GM19467 (cell line): Measurements from ENCODE around the gene KRTAP10-2.

ENCODE experiments used
- ATAC-seq: cut with Tn5 transposase; IDR thresholded peaks from one replicate; pipeline ENCODE4 v1.9.1; 2021; ENCODE audit warnings: mild to moderate bottlenecking, moderate library complexity; ENCODE audit not compliant: unreplicated experiment

The KRTAP10-2 gene

DNA sequence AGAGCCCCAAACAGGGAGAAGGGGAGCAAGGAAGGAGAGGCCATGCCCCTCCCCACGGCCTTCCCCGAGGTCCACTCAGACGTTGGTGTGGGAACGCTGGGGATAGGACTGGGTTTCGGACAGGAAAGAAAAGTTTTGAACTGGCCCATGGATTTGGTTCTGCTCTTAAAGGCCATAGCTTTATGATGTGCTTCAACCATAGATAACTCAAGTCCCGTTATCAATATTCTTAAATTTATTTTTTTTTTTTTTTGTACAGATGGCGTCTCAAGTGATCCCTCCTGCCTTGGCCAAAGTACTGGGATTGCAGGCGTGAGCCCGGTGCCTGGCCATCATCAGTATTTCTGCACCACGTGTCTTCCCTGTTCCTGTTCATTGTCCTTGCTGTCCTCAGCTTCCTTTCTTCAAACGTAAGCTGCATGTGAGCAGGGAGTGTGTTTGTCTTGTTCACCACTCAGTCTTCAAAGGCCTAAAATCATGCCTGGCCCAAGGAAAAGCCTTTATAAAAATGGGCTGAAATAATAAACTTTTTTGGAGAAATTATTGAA lies 10.5 kb downstream of the KRTAP10-2 start:
- ATAC-seq = no peak

DNA sequence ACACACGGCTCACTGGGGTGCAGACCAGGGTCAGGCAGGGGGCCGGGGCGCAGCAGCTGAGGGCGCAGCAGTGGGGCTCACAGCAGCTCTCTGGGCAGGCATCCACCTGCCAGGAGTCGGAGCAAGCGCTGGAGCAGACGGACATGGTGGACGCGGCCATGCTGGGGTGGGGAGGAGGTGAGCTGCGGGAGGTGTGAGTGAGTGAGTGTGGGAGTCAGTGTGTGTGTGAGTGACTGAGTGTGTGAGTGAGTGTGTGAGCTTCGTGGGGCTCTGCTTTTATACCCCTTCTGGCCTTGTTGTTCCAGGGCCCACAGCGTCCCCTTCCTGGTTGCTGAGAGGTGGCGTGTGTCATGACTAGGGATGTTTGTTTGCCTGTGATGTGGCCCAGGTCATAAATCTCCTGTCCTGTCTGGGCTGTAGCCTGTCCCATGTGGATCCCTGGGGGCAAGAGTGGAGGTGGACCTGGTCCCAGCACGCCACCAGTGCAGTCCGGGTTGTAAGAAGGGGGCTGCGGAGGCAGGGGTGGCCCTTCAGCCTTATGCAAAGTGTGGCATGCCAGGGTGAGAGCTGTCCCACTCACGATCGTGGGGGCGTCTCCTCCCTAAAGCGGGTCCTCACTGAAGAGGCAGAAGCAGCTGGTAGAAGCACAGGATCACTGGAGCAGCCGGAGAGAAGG lies 11.2 kb downstream of the KRTAP10-2 start, which contains the start of gene KRTAP10-1:
Gene KRTAP10-1 (minus strand): TSS at position 205 of the 676 bp plus-strand sequence. CDS start 45 bp downstream, at position 160.
- no peak for ATAC-seq

DNA sequence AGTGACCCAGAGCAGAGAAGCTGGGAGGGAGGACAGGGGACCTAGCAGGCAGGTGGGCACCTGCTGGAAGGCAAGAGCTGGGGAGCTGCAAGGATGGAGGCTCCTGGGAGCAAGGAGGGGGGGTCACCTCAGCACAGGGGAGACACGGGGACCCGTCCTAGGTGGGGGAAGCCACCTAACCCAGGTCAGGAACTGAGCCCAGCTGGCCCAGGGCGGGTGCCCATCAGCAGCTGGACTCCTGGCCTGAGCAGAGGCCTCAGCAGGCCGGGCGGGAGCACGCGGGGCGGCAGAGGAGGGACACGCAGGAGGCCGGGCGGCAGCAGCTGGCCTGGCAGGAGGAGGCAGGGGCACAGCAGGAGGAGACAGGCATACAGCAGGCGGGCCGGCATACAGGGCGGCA lies 12.3 kb downstream of the KRTAP10-2 start:
- ATAC-seq = no peak

DNA sequence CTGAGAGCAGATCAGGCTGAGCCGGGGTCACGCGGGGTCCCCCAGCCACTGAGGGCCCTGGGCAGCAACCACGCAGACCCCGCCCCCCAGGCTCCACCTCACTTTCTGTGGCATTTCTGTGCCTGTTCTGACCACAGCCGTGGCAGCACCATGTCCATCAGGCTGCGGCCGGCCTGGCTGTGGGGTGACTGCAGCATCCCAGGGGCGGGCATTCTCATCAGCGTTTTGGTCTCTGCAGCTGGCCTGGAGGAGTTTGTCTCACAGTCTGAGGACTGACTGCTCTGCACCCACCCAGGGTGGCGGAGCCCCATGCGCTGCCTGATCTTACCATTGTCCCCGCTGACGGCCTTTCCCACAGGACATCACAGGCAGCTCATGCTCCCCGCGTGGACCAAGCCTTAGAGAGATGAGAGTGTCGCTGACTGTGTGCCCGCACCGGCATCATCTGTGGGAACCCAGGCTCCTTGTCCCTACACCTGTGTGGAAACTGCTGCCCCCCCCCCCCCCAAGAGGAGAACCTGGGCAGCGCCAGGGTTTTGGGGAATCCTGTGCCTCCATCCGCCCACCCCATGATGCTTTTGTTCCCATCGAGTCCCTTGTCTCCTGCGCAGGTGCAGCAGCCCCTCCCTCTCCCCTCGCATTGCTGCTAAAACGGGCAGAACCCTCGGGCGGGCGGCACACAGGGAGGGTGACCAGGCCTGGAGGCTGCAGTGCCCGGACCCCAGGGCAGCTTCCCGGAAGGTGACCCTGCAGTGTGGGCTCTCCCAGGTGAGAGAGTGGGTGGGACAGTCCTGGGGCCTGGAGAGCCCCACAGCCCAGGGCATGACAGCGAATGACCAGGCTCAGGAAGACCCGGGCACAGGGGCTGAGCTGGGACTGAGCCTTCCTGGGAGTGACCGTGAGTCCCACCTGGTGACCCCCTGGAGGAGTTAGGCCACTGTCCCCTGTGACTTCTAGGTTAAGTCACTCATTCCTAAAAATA lies 13.1 kb downstream of the KRTAP10-2 start:
- no peak for ATAC-seq

DNA sequence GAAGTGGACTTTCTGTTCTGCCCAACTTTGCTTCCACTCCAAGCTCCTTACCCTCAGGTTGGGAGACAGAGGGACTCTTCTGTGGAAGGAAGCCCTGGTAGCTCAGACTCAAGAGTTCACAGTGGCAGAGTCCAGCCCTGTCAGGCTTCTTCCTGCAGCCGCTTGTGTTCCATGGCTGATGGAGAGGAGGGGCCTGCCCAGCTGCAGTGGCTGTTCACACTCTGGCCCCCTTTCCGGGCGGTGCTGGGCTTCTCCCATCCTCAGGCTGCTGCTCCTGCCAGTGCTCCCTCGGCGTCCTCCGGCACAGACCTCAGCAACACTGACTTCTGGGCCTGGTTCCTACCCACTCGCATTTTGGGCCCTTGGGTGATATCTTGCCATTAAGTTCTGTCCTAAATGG lies 15.3 kb downstream of the KRTAP10-2 start:
- ATAC-seq = no peak

DNA sequence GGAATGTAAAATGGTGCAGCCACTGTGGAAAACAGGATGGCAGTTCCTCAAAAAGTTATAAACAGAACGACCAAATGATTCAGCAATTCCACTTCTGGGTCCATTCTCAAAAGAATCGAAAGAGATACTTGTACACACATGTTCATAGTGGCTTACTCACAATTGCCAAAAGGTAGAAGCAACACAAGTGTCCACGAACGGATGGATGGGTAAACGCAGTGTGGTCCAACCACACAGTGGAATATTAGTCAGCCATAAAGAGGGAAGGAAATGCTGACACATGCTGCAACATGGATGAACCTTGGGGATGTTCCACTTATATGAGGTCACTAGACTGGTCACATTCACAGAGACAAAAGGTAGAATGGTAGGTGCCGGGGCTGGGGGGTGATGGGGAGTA lies 16.6 kb downstream of the KRTAP10-2 start:
- ATAC-seq = no peak

DNA sequence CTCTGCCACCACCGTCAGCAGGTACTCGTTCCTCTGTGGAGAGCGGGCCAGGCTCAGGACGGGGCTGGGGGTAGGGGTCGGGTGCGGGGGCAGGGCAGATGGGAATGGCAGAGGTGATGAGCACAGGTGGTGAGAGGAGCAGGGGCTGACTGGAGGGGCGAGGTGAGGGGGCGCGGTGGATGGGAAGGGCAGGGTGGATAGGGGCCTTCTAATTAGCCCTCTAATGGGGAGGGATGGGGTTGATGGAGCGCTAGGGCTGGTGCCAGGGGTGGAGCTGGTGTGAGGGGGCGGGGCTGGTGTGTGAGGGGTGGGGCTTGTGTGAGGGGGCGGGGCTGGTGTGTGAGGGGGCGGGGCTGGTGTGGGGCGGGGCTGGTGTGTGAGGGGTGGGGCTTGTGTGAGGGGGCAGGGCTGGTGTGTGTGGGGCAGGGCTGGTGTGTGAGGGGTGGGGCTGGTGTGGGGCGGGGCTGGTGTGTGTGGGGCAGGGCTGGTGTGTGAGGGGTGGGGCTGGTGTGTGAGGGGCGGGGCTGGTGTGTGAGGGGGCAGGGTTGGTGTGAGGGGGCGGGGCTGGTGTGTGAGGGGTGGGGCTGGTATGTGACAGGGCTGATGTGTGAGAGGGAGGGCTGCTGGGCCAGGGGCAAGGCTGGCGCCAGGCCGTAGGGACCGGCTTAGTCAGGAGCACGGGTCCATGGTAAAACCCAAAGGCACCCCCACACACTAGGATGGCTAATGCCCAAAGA lies 17.2 kb downstream of the KRTAP10-2 start:
- ATAC-seq = no peak

DNA sequence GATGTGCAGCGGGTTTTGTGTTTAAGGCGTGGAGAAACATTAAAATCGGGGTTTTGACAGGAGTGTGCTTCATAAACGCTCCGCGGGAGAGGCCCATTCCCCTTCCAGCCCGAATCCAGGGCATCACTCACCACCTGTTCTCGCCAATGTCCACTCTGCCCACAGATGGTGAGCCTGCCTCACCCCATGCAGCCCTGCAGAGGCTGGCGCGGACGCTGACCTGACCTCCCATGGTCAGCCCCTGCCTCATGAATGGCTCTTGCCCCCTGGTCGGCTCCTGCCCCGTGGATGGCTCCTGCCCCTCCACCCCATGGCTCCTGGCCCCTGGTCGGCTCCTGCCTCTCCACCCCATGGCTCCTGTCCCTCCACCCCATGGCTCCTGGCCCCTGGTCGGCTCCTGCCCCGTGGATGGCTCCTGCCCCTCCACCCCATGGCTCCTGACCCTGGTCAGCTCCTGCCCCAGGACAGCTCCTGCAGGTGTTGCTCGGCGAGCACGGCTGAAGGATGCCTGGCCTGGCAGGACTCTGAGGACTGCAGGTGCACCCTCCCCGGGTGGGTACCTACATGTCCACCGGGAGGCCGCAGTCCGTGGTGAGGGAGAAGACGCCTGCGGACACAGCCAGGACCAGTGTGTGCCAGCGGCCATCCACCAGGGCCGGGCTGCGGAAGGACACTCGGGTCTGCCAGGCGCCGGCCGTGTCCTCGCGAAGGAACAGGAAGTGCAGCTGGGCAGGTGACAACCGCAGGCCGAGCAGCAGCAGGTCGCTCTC lies 18.0 kb downstream of the KRTAP10-2 start:
- no peak for ATAC-seq

DNA sequence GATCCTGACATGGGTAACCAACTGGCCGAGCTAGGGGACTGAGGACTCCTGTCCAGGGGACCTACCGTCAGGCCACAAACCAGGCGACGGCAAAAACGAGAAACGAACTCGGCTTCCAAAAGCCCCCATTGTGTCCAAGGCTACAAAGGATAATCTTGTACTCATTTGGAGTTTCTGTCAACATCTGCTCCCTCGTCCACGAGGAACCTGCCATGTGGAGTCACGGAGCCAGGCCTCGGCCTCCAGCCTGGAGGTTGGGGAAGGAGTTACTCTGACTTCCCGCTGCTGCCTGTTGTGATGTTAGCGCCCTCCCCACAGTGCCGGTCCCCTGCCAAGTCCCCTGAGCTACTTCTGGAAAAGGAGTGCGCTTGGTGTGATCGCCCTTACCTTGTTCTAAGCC lies 18.6 kb downstream of the KRTAP10-2 start:
- ATAC-seq = no peak

DNA sequence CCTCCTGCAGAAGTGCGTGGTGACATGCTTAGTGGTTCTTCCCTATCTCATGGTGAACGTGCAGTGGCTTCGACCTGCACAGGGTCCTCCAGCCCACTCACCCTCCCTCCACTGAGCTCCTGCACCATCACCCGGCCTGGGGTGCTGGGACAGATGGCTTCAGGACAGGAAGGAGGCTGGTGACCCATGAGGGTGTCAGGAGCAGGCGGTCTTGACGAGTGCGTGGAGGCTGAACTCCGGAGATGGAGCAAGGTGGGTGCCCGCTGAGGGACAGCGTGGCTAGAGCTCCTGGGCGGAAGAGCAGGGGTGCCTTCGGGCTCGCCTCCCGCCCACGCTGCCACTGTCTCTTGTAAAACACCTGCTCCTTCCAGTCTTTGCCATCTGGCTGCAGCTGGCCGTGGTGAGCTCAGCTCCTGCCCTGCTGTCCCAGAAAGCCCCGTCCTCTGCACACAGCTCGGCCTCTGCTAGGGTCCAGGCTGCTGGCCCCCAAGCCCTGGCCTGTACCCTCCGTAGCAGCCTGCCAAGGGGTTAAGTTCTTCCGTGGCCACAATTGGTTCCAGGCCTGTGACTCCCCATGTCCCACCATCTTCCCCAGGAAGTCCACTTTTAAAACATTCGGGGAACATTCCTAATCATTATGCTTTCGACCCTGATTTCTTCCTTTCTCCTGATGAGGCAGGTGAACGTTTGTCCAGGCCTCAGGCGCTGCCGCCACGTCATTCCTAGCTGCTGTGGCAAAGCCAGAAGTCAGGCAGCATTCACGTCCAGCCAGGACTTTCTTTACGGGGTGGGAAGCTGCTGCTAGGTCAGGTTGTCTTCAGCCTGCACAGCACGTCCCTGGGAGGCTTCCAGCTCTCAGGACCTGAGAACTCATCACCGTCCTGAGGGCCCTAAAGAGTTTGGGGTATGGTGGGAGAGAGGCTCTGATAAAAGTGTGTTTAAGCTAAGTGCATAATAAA lies 19.4 kb downstream of the KRTAP10-2 start:
- no peak for ATAC-seq

DNA sequence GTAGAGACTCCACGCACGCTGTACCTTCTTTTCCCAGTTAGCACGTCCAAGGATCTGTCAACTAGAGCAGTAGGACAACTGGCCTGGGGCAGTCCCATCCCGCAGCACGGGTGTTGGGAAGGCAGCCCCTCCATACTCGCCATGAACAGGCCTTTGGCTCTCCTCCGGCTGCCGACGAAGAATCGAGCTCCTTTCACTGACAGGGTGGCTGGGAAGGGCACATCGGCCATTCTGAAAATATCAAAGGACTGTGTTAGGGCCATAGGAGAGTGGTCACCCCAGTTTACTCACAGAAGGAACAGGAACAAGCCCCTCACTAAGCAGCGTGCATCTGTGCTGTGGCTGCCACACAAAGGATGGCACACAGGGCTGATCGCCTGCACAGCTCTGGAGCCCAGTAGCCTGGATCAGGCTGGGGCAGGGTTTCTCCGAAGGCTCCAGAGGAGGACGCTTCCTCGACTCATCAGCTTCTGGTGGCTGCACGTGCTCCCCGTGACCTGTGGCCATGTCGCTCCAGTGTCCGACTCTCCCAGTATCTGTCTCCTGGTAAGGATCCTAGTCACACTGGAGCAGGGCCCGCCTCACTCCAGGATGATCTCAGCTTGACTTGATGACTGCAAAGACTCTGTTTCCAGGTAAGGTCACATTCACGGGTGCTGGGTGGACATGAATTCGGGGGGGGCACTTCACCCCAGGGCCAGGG lies 20.3 kb downstream of the KRTAP10-2 start:
- no peak for ATAC-seq

DNA sequence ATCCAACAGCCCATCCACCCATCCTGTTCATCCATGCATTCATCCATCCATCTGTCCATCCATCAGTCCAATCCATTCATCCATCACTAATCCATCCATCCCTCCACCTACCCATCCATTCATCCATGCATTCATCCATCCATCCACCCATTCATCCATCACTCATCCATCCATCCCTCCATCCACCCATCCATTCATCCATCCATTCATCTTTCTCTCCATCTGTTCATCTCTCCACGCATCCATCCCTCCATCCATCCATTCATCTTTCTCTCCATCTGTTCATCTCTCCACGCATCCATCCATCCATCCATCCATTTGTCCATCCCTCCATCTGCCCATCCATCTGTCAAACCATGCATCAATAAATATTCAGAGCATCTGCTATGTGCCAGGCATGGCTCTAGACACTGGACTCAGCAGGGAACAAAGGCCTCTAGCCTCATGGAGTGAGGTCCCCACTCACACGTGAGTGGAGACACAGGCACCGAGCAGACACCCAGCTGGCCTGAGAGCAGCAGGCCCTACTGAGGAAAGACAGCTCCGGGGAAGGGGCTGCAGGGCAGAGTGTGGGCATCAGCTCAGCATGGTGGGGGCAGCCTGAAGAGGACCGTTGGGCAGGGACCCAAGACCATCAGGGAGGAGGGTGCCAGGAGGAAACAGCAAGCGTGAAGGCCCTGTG lies 20.9 kb downstream of the KRTAP10-2 start:
- ATAC-seq = no peak

DNA sequence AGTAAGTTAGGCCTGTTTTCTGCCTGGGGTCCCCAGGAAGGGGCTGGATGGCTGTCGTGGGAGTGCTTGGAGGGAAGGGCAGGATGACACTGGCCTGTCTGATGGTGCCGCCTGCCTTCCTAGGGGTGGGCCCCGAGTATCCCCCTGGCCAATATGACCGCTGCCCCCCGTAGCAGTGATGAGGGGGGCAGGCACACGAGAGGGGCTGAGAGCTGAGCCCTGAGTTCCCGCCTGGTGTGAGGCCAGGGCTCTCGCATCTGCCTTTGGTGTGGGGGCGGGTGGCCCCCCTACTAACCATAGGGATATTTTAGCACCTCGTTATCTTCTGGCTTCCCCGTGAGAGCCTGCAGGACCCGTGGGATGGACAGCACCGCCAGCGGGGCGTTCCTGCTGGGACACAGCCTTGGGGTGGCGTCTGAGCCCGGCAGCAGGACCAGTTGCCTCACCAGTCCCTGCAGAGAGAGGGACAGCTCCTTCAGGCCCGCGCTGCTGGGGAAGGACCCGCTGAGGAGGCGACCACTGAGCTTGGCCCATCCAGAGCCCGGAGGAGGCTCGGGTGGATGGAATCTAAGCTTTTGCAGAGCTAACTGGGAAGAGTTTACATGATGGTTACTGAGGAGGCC lies 21.7 kb downstream of the KRTAP10-2 start:
- ATAC-seq = no peak

DNA sequence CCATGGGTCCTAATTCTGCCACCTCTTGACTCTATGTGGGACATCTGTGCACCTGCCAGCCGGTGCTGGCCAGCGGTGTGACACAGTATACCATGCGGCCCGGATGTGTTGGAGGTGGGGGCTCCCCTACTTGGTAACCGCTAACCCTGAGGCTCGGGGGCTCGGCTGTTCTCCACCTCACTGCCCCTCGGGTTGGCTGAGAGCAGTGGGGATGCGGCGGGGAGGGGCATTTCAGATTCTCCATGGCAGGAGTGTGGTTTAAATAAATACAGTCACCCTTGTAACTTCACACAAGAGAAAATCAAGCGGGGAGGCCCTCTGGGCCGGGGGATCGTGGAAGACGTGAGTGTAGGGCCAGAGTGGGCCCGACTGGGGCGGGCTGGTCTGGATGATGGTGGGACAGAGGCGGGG lies 22.3 kb downstream of the KRTAP10-2 start:
- no peak for ATAC-seq

DNA sequence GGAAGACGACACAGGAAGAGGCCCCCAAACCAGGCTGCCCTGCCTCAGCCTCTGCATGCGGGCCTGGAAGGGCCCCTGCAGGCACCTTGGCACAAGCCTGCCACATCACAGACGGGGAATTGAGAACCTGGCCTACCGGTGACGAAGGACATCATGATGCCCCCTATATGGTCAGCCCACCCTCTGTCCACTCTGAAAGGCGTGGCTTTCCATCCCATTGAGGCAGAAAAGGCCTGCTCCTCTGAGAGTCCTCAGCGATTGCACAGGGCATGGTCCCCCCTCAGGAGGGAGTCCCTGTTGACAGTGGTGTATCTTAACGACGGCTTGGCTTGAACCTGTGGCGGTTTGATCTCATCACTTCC lies 22.7 kb downstream of the KRTAP10-2 start:
- no peak for ATAC-seq

DNA sequence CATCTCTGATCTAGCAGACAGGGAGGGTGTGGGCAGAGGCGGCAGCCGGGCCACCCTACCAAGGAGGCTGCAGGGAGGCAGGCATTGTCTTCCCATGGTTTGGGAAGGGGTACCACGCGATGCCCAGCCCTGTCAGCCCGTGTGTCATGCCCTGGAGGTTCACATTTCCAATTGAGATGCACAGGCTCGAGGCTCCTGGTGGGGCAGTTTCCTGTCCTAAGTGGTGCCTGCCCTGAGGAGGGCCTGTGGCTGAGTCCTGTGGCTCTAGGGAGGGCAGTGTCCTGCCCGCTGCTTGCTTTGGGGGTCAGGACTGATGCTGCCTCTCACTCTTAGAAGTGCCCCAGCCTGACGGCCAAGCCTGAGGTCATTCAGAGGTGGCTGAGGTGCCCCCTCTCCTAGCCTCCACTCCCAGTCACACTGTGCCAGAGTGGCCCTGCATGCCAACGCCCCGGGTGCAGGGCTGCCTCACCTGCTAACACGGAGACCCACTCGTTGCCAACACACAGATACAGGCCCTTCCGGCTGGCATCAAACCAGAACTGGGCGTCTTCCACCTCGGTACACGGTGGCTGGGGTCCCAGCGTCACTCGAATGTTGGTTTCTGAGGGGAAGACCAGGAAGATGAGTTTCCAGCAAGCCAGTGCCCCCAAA lies 23.2 kb downstream of the KRTAP10-2 start:
- ATAC-seq = no peak
